Activated CD4-positive, alpha-beta T cell treated with anti-CD3 and anti-CD28 coated beads, Interleukin-2, amount 50 U/mL, for 24 hours (primary cell): Measurements from ENCODE around the gene SPIRE1.

Source experiments
- DNase-seq, 2 donors: peaks; one replicate each; pipeline ENCODE4 v3.0.0-alpha.2; 2020; ENCODE audit warnings: low read depth in 1 of 2, low spot score in 1 of 2

Gene SPIRE1

GRCh38 chr18:12455496-12455895 is 202.4 kb downstream of the SPIRE1 start:
- DNase-seq: no peak

- DNase-seq: no peak
Measured at GRCh38 chr18:12452784-12453183, 205.1 kb downstream of the SPIRE1 start.

GRCh38 chr18:12451428-12451827 is 206.5 kb downstream of the SPIRE1 start:
- no peak for DNase-seq

- no peak for DNase-seq
Measured at GRCh38 chr18:12449051-12449785, 208.7 kb downstream of the SPIRE1 start.

- DNase-seq: no peak
Measured at GRCh38 chr18:12445554-12445953, 212.4 kb downstream of the SPIRE1 start.

- no peak for DNase-seq
Measured at GRCh38 chr18:12443551-12443950, 214.4 kb downstream of the SPIRE1 start.

- no peak for DNase-seq
Measured at GRCh38 chr18:12442946-12443345, 215.0 kb downstream of the SPIRE1 start.

- DNase-seq: no peak
Measured at GRCh38 chr18:12441475-12442034, 216.4 kb downstream of the SPIRE1 start.

- DNase-seq: no peak
Measured at GRCh38 chr18:12438257-12438656, 219.7 kb downstream of the SPIRE1 start.

GRCh38 chr18:12435867-12436266 is 222.0 kb downstream of the SPIRE1 start:
- DNase-seq: no peak

- DNase-seq: no peak
Measured at GRCh38 chr18:12434541-12434929, 223.4 kb downstream of the SPIRE1 start.

GRCh38 chr18:12433829-12434540 is 223.9 kb downstream of the SPIRE1 start:
- no peak for DNase-seq

- no peak for DNase-seq
Measured at GRCh38 chr18:12432881-12433280, 225.0 kb downstream of the SPIRE1 start.

GRCh38 chr18:12432196-12432595 is 225.7 kb downstream of the SPIRE1 start:
- no peak for DNase-seq

GRCh38 chr18:12431561-12431960 is 226.3 kb downstream of the SPIRE1 start:
- no peak for DNase-seq

GRCh38 chr18:12430137-12430990 is 227.5 kb downstream of the SPIRE1 start:
- DNase-seq: no peak

- DNase-seq: no peak
Measured at GRCh38 chr18:12429556-12429955, 228.4 kb downstream of the SPIRE1 start.

GRCh38 chr18:12428923-12429322 is 229.0 kb downstream of the SPIRE1 start:
- DNase-seq: no peak

- no peak for DNase-seq
Measured at GRCh38 chr18:12426924-12427323, 231.0 kb downstream of the SPIRE1 start.

GRCh38 chr18:12424252-12424651 is 233.7 kb downstream of the SPIRE1 start:
- DNase-seq: no peak

GRCh38 chr18:12423820-12424219 is 234.1 kb downstream of the SPIRE1 start:
- no peak for DNase-seq
